Hematopoietic multipotent progenitor cell treated with erythropoietin and hydrocortisone succinate and interleukin-3 and kit ligand, for 8 days (in vitro differentiated cells): ENCODE measurements around the gene PMM2.
"Not testable (repeated sequence)": the region's sequence is repeated elsewhere in the genome, so short reads cannot be mapped to it uniquely, and the experiment has no call there.

ENCODE experiments used
- DNase-seq: peaks from one replicate; pipeline ENCODE4 v3.0.0-alpha.2; 2015

The PMM2 gene

GRCh38 chr16:8785408-8785807, 12.2 kb upstream of the PMM2 start:
- DNase-seq, result no peak

GRCh38 chr16:8786316-8786715, 11.3 kb upstream of the PMM2 start:
- not testable (repeated sequence) for DNase-seq

- DNase-seq, result no peak
These were observed 9.0 kb upstream of the PMM2 start for GRCh38 chr16:8788578-8789172.

- no peak for DNase-seq
These were observed 2.5 kb upstream of the PMM2 start for GRCh38 chr16:8795091-8795490.

- no peak for DNase-seq
These were observed 1.8 kb upstream of the PMM2 start for GRCh38 chr16:8795818-8796217.

- DNase-seq, result no peak
These were observed 923 bp upstream of the PMM2 start for GRCh38 chr16:8796469-8797363.

GRCh38 chr16:8798174-8798527, 512 bp downstream of the PMM2 start:
- peak; percentile 87 for DNase-seq

GRCh38 chr16:8798535-8799157, 1.0 kb downstream of the PMM2 start:
- no peak for DNase-seq

GRCh38 chr16:8801701-8802100, 4.1 kb downstream of the PMM2 start:
- no peak for DNase-seq

GRCh38 chr16:8803733-8804132, 6.1 kb downstream of the PMM2 start:
- DNase-seq, result not testable (repeated sequence)

- DNase-seq, result peak; percentile 16
These were observed 6.7 kb downstream of the PMM2 start for GRCh38 chr16:8804313-8804712.

GRCh38 chr16:8806272-8806983, 8.8 kb downstream of the PMM2 start:
- no peak for DNase-seq

- DNase-seq, result no peak
These were observed 9.6 kb downstream of the PMM2 start for GRCh38 chr16:8807189-8807588.

GRCh38 chr16:8808009-8808408, 10.4 kb downstream of the PMM2 start:
- no peak for DNase-seq

GRCh38 chr16:8808613-8809353, 11.1 kb downstream of the PMM2 start:
- DNase-seq, result no peak

- no peak for DNase-seq
These were observed 14.7 kb downstream of the PMM2 start for GRCh38 chr16:8812162-8812843.

- DNase-seq, result no peak
These were observed 16.6 kb downstream of the PMM2 start for GRCh38 chr16:8814095-8814806.

- no peak for DNase-seq
These were observed 19.5 kb downstream of the PMM2 start for GRCh38 chr16:8816967-8817655.

GRCh38 chr16:8818504-8819270, 21.0 kb downstream of the PMM2 start:
- no peak for DNase-seq
